Mesodermal cell (in vitro differentiated cells): Measurements from ENCODE around the gene MICAL3.

ENCODE experiments used
- H3K27ac ChIP-seq: 2 replicates; pipeline ENCODE4 v1.7.0; 2013; ENCODE audit warnings: mild to moderate bottlenecking, low read depth, low read length, moderate library complexity; ENCODE audit not compliant: severe bottlenecking
- H3K36me3 ChIP-seq: 2 replicates; pipeline ENCODE4 v1.7.1; 2013; ENCODE audit warnings: mild to moderate bottlenecking, low read length, moderate library complexity; ENCODE audit not compliant: control insufficient read depth, insufficient read depth
- H3K4me1 ChIP-seq: one replicate; pipeline ENCODE4 v1.7.1; 2013; ENCODE audit warnings: mild to moderate bottlenecking, low read length; ENCODE audit not compliant: insufficient read depth, control insufficient read depth, poor library complexity, severe bottlenecking
- H3K4me3 ChIP-seq: 2 replicates; pipeline ENCODE4 v1.7.0; 2013; ENCODE audit warnings: low read length, control low read depth, mild to moderate bottlenecking; ENCODE audit not compliant: insufficient read depth, poor library complexity, severe bottlenecking; ENCODE audit errors: extremely low read depth
- H3K9me3 ChIP-seq: 2 replicates; pipeline ENCODE4 v1.7.1; 2013; ENCODE audit warnings: mild to moderate bottlenecking, low read length, moderate library complexity; ENCODE audit not compliant: control insufficient read depth
- WGBS, 2 experiments: methylation state at CpG; one replicate each; pipeline ENCODE4 v1.1.5; 2013; ENCODE audit warnings: missing lambda C conversion rate in 2 of 2; ENCODE audit not compliant: insufficient coverage in 2 of 2; 5-methylcytosine and 5-hydroxymethylcytosine counted together

Gene MICAL3

GRCh38 chr22:17930455-17931313 is 93.7 kb downstream of the MICAL3 start:
- no peaks in the 10 kb centered on the region for H3K9me3 ChIP-seq
- 88 to 91% methylated on average over 14 to 16 of the region's 18 CpGs for WGBS, 2 experiments
- H3K4me3 ChIP-seq = no peak overlapping the region
- H3K27ac ChIP-seq = no peak overlapping the region
- no peaks in the 10 kb centered on the region for H3K36me3 ChIP-seq
- H3K4me1 ChIP-seq = peaks cover 4% of the 10 kb centered on the region

GRCh38 chr22:17929909-17930308 is 94.5 kb downstream of the MICAL3 start:
- H3K9me3 ChIP-seq = no peaks in the 10 kb centered on the region
- H3K36me3 ChIP-seq = no peaks in the 10 kb centered on the region
- no peak overlapping the region for H3K27ac ChIP-seq
- H3K4me3 ChIP-seq = no peak overlapping the region
- 88 to 96% methylated on average over 6 of the region's 7 CpGs for WGBS, 2 experiments
- H3K4me1 ChIP-seq = peaks cover 8% of the 10 kb centered on the region

GRCh38 chr22:17928391-17928790 is 96.0 kb downstream of the MICAL3 start:
- 97 to 100% methylated on average over 6 to 7 of the region's 7 CpGs for WGBS, 2 experiments
- no peaks in the 10 kb centered on the region for H3K9me3 ChIP-seq
- peaks cover 11% of the 10 kb centered on the region for H3K4me1 ChIP-seq
- H3K4me3 ChIP-seq = no peak overlapping the region
- H3K27ac ChIP-seq = no peak overlapping the region
- no peaks in the 10 kb centered on the region for H3K36me3 ChIP-seq

GRCh38 chr22:17927062-17927461 is 97.3 kb downstream of the MICAL3 start:
- Histone ChIP-seq H3K27ac (no peak overlapping the region), H3K9me3 (no peaks in the 10 kb centered on the region), H3K4me3 (no peak overlapping the region), H3K4me1 (peaks cover 25% of the 10 kb centered on the region), H3K36me3 (no peaks in the 10 kb centered on the region)

GRCh38 chr22:17926516-17926915 is 97.8 kb downstream of the MICAL3 start:
- H3K27ac ChIP-seq = no peak overlapping the region
- peaks cover 28% of the 10 kb centered on the region for H3K4me1 ChIP-seq
- H3K9me3 ChIP-seq = no peaks in the 10 kb centered on the region
- no peaks in the 10 kb centered on the region for H3K36me3 ChIP-seq
- WGBS, 2 experiments = 97 to 98% methylated on average over 5 to 6 of the region's 7 CpGs
- H3K4me3 ChIP-seq = no peak overlapping the region

- H3K4me3 ChIP-seq = no peak overlapping the region
- no peak overlapping the region for H3K27ac ChIP-seq
- H3K9me3 ChIP-seq = no peaks in the 10 kb centered on the region
- WGBS, 2 experiments = 88 to 100% methylated on average over 6 to 7 of the region's 7 CpGs
- H3K36me3 ChIP-seq = no peaks in the 10 kb centered on the region
- peaks cover 34% of the 10 kb centered on the region for H3K4me1 ChIP-seq
Observed at GRCh38 chr22:17925431-17925841, 98.9 kb downstream of the MICAL3 start.

GRCh38 chr22:17924735-17925364 is 99.5 kb downstream of the MICAL3 start:
- WGBS, 2 experiments = 93 to 95% methylated on average over 3 to 4 of the region's 4 CpGs
- H3K36me3 ChIP-seq = no peaks in the 10 kb centered on the region
- no peaks in the 10 kb centered on the region for H3K9me3 ChIP-seq
- no peak overlapping the region for H3K4me3 ChIP-seq
- H3K4me1 ChIP-seq = peaks cover 40% of the 10 kb centered on the region
- H3K27ac ChIP-seq = no peak overlapping the region

- Histone ChIP-seq H3K9me3 (no peaks in the 10 kb centered on the region), H3K4me3 (no peak overlapping the region), H3K27ac (no peak overlapping the region), H3K4me1 (peaks cover 48% of the 10 kb centered on the region), H3K36me3 (no peaks in the 10 kb centered on the region)
- 100% methylated on average over 1 of the region's 7 CpGs; no CpG with 5 or more reads in 1 of the 2 experiments for WGBS, 2 experiments
Observed at GRCh38 chr22:17924076-17924475, 100.3 kb downstream of the MICAL3 start.

- H3K4me3 ChIP-seq = no peak overlapping the region
- H3K36me3 ChIP-seq = no peaks in the 10 kb centered on the region
- H3K4me1 ChIP-seq = peaks cover 55% of the 10 kb centered on the region
- H3K9me3 ChIP-seq = no peaks in the 10 kb centered on the region
- H3K27ac ChIP-seq = peak overlapping the region; percentile 30
- 100% methylated on average over 1 of the region's 2 CpGs for WGBS, 2 experiments
Observed at GRCh38 chr22:17922925-17923903, 101.1 kb downstream of the MICAL3 start.
